Measurements from ENCODE around the gene GDAP1L1.

The GDAP1L1 gene

DNA sequence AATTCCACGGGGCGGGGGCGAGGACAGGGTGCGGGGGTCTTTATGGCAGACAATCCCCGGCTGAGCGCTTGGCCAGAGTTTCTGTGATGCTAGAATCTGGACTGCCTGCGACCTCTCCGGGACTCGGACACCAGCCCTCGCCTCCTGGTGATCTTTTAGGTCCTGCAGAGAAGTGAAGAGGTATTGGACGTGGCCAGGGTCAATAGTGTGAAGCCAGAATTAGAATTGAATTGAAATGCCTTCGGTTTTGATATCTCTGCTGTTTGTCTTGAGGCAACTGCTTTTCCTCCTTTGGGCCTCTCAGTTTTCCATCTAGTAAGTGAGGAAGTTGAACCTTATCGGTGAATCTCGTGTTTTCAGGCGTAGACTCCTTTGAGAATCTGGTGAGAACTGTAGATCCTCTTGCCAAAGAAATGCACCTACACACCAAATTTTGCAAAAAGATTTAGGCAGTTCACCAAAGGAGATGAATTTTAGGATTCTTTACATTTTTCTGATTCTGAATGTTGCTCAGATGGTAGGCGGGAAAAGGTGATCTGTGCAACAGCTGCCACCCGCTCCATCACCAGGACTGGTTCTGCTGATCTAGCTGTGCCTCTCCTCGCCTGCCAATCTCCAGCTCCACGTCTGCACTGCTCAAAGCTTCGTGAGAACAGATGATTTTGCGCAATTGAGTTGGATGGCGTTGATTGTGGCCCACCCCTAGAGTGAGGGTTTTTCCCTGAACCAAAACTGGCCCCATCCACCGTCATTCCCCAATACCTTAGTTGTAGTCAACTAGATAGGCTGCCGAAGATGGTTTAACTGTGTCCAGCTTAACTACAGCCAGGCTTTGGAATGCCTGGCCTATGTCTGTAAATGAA is 35.7 kb upstream of the GDAP1L1 start:
- TF ChIP-seq, protein P1, sequence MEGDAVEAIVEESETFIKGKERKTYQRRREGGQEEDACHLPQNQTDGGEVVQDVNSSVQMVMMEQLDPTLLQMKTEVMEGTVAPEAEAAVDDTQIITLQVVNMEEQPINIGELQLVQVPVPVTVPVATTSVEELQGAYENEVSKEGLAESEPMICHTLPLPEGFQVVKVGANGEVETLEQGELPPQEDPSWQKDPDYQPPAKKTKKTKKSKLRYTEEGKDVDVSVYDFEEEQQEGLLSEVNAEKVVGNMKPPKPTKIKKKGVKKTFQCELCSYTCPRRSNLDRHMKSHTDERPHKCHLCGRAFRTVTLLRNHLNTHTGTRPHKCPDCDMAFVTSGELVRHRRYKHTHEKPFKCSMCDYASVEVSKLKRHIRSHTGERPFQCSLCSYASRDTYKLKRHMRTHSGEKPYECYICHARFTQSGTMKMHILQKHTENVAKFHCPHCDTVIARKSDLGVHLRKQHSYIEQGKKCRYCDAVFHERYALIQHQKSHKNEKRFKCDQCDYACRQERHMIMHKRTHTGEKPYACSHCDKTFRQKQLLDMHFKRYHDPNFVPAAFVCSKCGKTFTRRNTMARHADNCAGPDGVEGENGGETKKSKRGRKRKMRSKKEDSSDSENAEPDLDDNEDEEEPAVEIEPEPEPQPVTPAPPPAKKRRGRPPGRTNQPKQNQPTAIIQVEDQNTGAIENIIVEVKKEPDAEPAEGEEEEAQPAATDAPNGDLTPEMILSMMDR (conservative IDR thresholded peaks at IDR 0.05) = no peak
- TF ChIP-seq ZFX (IDR thresholded peaks at IDR 0.05) = no peak
- peak overlapping the region; percentile 97 for H3K27ac ChIP-seq

DNA sequence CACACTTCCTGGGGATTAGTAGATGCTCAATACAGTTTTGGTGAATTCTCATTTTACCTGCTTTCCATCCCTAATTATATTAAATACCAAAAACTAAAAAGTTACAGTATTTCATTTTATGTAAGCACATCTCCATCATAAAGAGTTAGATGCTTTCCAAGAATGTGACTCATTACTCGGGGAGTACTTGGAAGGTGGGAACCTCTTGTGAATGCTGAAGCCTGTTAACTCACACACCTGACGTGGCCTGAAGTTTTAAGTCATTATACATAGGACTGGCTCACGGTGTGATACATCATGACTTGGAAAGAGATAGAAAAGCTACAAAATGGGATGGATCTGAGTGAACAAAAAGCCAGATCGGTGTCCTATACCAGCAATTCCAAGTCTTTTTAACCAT is 34.3 kb upstream of the GDAP1L1 start:
- TF ChIP-seq ZFX (IDR thresholded peaks at IDR 0.05) = no peak
- TF ChIP-seq, protein P1 (conservative IDR thresholded peaks at IDR 0.05) = no peak

DNA sequence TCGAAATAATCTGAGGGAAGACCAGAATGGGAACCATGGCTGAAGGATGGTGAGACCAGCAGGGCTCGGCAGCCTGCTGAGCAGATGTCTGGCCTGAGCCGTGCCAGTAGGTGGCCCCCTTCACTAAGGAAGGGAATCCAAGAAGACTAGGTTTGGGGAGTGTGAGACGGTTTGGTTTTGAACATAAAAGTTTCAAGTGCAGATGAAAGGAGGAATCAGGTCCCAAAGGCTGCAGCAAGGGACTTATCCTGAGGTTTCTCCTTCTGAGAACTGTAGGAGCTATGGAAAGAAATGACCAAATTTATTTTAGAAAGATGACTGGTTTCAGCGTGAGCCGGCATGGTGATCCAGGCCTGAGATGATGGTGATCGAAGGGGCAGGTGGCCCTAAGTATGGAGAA is 32.0 kb upstream of the GDAP1L1 start:
- TF ChIP-seq, protein P1 (conservative IDR thresholded peaks at IDR 0.05) = peak; percentile 90
- TF ChIP-seq ZFX (IDR thresholded peaks at IDR 0.05) = no peak
- H3K27ac ChIP-seq = no peak overlapping the region

More for the DNA sequence above, 34.3 kb upstream of the GDAP1L1 start:
- H3K27ac ChIP-seq = no peak overlapping the region

DNA sequence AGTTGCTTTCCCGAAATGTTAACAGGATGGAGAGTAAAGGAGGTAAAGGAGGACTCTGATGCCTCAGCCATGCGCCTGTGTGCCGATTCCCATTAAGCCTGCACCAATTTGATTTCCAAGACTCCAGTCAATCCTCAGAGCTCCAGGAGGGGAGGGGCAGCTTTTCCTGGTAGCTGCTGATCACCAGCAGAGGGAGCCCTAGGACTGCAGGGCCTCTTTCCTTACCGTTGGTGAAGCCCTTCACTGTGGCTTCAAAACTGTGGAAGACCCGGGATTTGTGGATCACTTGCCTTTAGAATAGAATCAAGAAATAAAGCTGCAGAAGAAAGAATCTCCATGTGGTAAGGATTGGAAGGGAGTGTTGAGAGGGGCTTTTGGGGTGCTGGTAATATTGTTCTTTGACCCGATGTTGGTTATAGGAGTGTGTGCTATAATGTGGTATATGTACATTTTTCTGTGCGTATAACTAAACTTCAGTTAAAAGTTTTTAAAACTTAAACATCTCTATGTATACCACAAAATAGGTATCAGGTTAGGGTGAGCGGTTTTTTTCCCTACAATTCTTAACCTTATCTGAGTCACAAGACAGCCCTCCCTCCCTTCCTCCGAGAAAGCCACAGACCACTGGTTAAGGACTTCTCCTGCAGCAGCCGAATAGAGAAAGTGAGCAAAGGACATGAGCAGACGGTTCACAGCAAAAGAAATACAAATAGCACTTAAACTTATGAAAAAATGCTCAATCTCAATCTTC is 29.6 kb upstream of the GDAP1L1 start:
- H3K27ac ChIP-seq = no peak overlapping the region
- no peak for TF ChIP-seq ZFX (IDR thresholded peaks at IDR 0.05)
- TF ChIP-seq, protein P1 (conservative IDR thresholded peaks at IDR 0.05) = peak; percentile 98

DNA sequence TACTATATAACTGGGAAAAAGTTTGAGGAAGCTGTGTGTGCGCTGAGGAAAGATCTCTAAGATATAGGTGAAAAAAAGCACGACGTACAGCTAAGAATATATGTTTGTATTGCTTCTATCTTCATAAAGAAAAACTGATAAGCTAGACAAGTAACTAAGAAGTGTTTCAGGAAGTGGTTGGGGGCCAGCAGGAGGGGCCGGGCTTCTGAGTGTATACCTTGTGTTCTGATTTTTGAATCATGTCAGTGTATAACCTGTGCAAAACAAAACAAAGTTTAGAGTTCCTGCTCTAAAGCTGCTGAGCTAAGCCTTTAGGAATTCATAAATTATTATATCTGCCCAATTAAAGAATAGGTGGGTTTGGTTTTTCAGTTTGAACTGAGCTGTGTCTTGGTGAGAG is 28.7 kb upstream of the GDAP1L1 start:
- TF ChIP-seq, protein P1 (conservative IDR thresholded peaks at IDR 0.05) = no peak
- no peak for TF ChIP-seq ZFX (IDR thresholded peaks at IDR 0.05)
- no peak overlapping the region for H3K27ac ChIP-seq

DNA sequence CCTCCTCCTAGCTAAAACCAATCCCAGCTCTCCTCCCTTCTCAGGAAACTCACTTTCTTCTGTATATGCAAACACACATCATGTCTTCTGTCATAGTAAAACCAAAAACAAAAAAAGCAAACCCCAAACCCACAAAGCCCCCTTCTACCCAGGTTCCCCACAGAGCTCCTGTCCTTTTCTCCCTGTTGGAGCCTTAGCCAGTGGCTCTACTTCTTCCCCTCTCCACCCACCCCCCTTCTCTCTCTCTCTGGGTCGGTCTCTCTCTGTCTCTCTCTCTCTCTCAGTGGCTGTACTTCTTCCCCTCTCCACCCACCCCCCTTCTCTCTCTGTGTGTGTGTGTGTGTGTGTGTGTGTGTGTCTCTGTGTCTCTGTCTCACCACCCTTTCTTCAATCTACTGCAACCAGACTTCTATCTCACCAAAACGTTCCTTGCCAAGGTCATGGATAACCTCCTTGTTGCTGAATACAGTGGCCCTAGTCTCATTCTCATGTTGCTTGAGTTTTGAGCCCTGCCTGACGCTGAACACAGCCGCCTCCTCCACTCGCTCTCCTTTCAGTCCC is 27.9 kb upstream of the GDAP1L1 start:
- H3K27ac ChIP-seq = no peak overlapping the region
- TF ChIP-seq, protein P1 (conservative IDR thresholded peaks at IDR 0.05) = no peak
- TF ChIP-seq ZFX (IDR thresholded peaks at IDR 0.05) = no peak

DNA sequence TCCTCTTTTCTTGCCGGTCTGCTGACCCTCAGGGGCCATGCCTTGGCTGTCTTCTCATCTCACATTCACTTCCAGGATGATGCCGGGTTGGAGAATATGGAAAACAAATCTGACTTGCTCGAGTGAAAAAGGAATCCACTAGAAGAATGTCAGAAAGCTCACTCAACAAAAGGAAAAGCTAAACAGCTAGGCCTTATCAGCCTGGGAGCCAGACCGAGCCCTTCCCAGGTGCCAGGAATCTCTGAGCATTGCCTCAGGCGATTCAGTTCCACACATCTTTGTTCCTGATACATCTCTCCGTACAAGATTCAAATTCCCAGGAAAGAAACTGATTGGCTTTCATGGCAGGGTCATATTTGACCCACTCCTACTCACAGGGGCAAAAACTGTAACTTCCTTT is 27.3 kb upstream of the GDAP1L1 start:
- TF ChIP-seq ZFX (IDR thresholded peaks at IDR 0.05) = no peak
- TF ChIP-seq, protein P1 (conservative IDR thresholded peaks at IDR 0.05) = no peak
- no peak overlapping the region for H3K27ac ChIP-seq
